ENCODE results near the gene HPCAL1.

DNA sequence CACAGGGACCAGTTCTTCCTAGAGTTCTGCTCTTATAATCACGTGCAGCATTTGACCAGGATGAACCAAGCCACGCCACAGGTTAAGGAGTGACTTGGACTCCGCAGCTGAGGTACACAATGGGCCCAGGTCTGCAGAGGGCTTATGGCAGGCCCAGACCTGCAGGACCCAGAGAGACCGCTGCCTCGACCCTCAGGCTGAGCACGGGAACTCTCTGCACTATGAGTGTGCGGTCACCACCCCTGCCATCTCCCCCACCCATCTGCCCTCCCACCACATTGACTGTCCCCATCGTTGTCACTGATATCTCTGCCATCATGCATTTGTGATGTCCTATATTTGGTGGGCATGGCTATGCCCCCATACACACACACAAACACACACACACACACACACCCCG lies 45.7 kb upstream of the HPCAL1 start:
- TF ChIP-seq CTCF (IDR thresholded peaks at IDR 0.05; ENCODE audit: insufficient read depth, low read length, poor library complexity, severe bottlenecking) (no peak), EZH2phosphoT487 (conservative IDR thresholded peaks at IDR 0.05; ENCODE audit: low read length) (no peak)

All from SU-DHL-6 (cell line).